ENCODE data around the gene ANAPC4.
"Not testable (repeated sequence)": the region's sequence is repeated elsewhere in the genome, so short reads cannot be mapped to it uniquely, and the experiment has no call there.

Gene ANAPC4, protein sequence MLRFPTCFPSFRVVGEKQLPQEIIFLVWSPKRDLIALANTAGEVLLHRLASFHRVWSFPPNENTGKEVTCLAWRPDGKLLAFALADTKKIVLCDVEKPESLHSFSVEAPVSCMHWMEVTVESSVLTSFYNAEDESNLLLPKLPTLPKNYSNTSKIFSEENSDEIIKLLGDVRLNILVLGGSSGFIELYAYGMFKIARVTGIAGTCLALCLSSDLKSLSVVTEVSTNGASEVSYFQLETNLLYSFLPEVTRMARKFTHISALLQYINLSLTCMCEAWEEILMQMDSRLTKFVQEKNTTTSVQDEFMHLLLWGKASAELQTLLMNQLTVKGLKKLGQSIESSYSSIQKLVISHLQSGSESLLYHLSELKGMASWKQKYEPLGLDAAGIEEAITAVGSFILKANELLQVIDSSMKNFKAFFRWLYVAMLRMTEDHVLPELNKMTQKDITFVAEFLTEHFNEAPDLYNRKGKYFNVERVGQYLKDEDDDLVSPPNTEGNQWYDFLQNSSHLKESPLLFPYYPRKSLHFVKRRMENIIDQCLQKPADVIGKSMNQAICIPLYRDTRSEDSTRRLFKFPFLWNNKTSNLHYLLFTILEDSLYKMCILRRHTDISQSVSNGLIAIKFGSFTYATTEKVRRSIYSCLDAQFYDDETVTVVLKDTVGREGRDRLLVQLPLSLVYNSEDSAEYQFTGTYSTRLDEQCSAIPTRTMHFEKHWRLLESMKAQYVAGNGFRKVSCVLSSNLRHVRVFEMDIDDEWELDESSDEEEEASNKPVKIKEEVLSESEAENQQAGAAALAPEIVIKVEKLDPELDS

DNA sequence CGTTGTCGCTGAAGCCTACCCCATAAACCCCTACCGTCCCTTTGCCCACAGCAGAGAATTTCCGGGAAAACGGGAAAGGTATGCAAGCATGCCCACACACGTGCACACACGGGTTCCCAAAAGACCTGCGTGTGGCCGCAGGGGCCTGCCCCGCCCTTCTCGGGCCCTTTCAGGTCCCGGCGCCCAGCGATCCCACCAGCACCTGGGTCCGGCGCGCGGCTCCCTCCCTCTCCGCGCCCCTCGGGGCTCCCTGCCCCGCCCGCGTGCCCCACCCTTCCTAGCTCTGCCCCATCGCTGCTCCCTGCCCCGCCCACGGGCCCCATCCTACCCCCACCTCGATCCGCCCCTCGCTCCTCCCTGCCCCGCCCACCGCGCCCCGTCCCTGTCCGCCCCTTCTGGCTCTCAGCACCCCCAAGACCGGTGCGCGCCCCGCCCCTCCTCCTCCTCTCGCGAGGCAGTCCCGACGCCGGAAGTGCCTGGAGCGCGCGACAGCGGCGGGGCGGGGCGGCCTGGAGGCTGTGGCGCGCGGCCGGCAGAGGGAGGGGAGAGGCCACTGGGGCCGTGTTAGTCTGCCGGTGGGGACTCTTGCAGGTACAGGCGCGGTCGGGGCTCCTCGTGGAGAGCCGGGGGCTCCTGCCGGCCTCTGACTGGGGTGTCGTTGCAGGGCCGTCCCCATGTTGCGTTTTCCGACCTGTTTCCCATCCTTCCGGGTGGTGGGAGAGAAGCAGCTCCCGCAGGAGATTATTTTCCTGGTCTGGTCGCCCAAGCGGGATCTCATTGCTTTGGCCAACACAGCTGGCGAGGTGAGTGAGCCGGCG is at the start of gene ANAPC4:
Gene ANAPC4, plus strand, starts transcription at position 510 of the 818 bp plus-strand sequence. Its CDS starts 165 bp downstream, at position 675.
- peak; percentile 96 for DNase-seq

GRCh38 chr4:25328463-25328862 is 48.6 kb upstream of the ANAPC4 start:
- not testable (repeated sequence) for DNase-seq

GRCh38 chr4:25330335-25330734 is 46.7 kb upstream of the ANAPC4 start:
- no peak for DNase-seq

DNA sequence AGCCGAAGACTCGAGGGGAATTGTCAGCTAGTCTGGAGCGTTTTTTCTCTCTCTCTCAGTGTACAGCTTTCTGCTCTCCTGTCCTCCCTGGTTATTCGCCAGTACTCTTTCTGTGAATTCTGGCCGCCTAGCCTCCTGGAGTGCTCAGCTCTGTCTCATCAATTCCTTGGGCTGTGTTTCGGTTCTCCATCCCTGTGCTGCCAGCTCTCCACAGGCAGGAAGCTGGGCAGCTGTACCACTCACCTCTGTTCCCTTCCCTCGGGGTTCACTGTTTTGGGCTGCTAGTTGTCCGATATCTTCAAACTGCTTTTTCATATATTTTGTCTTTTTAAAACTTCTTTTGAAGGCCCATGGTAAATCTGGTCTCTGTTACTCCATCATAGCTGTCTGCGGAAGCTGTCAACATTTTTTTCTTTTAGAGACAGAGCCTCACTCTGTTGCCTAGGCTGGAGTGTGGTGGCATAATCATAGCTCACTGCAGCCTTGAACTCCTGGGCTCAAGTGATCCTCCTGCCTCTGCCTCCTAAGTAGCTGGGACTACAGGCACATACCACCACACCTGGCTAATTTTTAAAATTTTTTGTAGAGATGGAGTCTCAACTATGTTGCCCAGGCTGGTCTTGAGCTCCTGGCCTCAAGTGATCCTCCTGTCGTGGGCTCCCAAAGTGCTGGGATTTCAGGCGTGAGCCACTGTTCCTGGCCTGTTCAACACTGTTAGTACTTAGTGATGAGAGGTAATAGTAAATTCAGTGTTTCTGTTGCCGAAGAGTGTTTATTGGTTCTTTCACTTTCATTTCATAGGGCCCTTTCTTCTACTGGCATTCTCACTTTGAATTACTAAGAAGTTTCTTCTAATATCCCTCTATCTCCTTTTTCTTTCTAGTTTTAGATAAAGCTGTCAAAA is 45.9 kb upstream of the ANAPC4 start:
- peak; percentile 39 for DNase-seq

DNA sequence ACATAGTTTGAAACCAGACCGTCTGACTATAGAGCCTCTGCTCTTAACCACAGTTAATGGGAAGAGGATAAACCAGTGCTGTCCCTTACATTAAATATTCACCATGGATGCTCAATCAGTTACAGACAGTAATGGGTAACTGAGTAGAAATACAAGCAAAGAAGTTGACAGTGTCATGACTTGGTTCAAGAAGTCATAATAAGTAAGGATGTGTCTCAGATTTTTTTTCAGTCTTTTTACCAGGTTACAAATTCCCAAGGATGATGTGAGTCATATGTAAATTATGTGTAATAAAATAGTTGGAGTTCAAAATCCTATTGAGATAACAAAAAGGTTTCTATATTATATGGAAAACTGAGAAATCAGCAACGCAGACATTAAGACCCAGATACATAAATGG is 33.4 kb upstream of the ANAPC4 start:
- no peak for DNase-seq

GRCh38 chr4:25345744-25346143 is 31.3 kb upstream of the ANAPC4 start:
- no peak for DNase-seq

DNA sequence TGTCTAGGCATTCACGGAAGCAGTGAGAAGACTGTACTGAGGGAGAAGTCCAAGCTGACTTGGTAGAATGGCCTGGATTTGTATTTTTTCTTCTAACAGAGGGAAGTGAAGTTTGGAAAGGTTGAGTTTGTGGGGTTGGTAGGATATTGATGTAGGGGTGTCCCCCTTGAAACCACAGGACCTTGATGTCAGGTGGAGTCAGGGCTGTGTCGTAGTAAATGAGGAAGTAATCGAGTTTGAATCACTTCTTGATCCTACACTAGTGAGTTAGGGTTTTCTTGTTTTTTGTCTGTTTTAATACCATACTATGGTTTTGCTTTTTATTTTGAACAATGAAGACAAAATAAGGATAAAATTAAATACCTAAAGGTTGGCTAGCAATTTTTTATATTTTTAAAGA is 30.1 kb upstream of the ANAPC4 start:
- DNase-seq: no peak

DNA sequence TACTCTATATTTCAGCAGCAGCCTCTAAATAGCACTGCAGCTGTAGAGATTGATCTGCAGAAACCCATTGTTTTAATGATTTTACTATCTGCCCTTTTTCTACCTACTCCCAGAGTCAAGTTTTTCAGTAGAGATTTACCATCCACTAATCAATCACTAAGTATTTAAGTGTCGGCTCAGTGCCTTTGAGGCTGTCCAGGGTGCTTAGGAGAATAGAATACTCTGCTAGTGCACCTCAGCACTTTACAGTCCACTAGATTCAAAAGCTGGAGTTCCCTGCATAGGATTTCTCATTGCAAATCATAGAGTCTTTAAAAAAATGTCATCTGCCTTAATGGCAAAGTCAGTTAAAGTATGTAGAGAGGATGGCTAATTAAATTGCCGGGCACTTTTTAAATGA is 29.6 kb upstream of the ANAPC4 start:
- DNase-seq: no peak

- DNase-seq: no peak
These were observed 29.1 kb upstream of the ANAPC4 start for GRCh38 chr4:25347971-25348370.

DNA sequence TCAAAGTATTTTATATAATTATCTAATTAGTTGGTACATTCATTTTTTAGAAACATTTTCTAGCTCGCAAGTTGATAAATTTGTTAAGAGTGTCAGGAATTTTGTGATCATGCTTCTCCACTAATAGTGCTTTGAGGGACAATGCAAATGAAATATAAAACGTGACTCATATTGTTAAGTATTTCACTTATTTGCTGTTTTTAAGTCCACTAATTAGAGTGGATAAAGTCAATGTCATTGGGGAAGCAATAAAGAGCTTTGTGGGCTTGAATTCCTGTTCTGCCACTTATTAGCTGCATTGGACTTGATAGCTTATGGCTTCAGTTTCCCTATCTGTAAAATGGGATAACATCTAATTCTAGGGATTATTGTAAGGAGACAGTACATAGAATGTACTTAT is 26.5 kb upstream of the ANAPC4 start:
- DNase-seq: no peak

GRCh38 chr4:25351777-25352416 is 25.2 kb upstream of the ANAPC4 start:
- no peak for DNase-seq

DNA sequence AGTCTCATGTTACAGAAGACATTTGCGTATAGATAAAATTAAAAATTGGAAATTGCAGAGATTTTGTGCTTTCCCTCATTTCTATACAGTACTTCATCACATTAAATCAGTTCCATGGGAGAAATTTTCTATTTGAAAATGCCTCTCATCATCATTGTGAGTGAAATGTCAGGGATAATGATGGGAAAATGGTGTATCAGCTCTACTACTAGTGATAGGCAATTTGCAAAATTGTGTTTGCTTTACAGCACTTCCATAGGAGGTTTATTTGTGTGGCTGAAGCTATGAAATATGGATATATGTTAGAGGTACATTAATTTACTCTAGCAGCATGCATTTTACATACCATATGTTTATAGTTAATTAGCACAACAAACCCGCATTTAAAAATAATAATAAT is 21.0 kb upstream of the ANAPC4 start:
- no peak for DNase-seq

DNA sequence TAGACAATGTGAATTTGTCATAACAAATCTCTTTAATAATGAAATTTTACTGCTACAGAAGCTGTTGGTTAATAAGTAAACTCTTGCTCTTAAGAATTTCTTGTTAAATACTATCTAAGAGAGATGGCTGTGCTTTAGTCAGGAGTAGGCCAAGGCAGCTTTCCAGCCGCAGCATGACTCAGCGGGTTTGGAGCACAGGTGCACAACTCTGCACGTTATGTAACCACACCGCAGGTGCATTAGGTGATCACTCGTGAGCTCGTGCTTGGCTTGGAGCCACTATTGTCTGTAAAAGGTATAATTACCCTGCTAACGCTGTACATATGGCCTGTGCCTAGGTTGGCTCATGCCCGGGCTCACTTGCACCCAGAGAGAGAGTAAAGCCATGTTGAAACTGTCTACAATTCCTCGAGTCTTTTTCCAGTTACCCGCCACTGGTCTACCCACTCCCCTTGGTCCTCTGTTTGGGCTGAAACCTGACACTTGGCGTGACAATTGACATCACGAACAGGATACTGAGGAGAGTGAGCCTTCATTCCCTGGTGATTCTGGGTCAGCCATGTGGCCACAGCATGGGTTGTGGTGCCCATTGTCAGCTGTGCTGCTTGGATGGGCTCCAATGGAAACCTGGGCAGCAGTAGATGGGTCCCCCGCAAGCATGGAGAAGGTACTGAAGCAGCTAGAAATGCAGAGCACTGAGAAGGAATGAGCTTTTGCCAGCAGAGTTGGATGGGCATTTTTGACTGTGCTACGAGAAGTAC is 18.4 kb upstream of the ANAPC4 start:
- DNase-seq: no peak

- DNase-seq: no peak
These were observed 15.8 kb upstream of the ANAPC4 start for GRCh38 chr4:25361253-25361652.

DNA sequence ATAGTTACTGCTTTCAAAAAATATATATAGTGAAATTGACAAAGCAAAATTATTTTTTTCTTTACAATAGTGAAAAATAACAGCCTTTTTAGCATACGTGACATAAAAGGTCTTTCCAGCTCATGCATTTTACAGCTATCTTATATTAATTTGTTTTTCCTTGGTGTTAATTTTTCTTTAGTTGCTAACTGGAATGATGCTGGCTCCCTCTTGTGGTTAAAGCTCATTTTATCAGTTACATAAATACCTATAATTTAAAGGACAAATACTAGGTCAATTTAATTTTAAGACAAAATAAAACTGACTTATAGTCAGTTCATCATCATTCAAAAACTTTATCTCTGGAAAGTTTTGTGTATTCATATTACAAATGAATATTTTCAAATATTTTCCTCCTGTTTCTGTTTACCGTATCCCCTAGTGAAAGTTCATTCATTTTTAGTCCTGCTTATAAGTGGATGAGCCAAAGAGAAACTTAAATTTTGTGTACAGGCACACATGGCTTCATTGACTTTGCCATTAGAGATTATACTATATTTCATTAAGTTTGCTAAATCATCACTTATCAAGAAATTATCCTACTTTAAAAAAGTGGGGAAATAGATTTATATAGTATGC is 9.9 kb upstream of the ANAPC4 start:
- DNase-seq: peak; percentile 44

DNA sequence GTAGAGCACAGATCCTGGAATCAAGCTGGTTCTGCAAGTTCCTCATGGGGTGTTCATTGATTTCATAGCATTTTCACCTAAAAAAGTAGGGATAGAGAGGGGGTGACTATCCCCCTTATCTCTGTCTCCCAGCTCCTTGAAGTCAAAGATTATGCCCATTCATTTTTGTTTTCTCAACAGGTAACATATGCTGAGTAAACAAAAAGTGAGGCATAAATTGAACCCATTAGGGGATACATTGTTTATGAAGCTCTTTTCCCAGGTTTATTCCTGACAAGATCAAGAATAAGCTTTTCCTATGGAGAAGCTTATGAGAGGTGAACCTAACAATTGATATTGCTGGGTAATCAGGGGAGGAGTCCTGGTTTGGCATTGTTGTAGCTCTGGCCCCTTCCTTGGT is 9.2 kb upstream of the ANAPC4 start:
- DNase-seq: no peak

- DNase-seq: no peak
These were observed 8.7 kb upstream of the ANAPC4 start for GRCh38 chr4:25368315-25368714.

GRCh38 chr4:25370242-25370641 is 6.8 kb upstream of the ANAPC4 start:
- no peak for DNase-seq

GRCh38 chr4:25372549-25372948 is 4.5 kb upstream of the ANAPC4 start:
- not testable (repeated sequence) for DNase-seq
